Hepatocyte (in vitro differentiated cells): ENCODE results near the gene IFT88. TPM values are rescaled to one million over a fixed set of nuclear protein-coding genes. Genes with fewer than 3 reads are reported as not detected.

Experiments
- DNase-seq: peaks from one replicate; pipeline ENCODE4 v3.0.0-alpha.2; 2016; ENCODE audit warnings: low spot score
- H2AFZ ChIP-seq: fragments of 200-600 bp; sonication (generic); 2 replicates; pipeline ENCODE4 v1.6.0; 2016; ENCODE audit warnings: antibody characterized with exemption, mild to moderate bottlenecking
- H3K27ac ChIP-seq: fragments of 200-600 bp; sonication (generic); 2 replicates; pipeline ENCODE4 v1.5.1; 2016; ENCODE audit warnings: mild to moderate bottlenecking
- H3K27me3 ChIP-seq: fragments of 200-600 bp; sonication (generic); 2 replicates; pipeline ENCODE4 v1.6.1; 2016
- H3K36me3 ChIP-seq: fragments of 200-600 bp; sonication (generic); replicated peaks from 2 replicates; pipeline ENCODE4 v1.5.1; 2016; ENCODE audit warnings: low read depth; ENCODE audit not compliant: insufficient read depth
- H3K4me1 ChIP-seq: fragments of 200-600 bp; sonication (generic); 2 replicates; pipeline ENCODE4 v1.5.1; 2016; ENCODE audit warnings: mild to moderate bottlenecking, moderate library complexity; ENCODE audit not compliant: insufficient read depth
- H3K4me2 ChIP-seq: fragments of 200-600 bp; sonication (generic); 2 replicates; pipeline ENCODE4 v1.6.0; 2016
- H3K4me3 ChIP-seq: fragments of 200-600 bp; sonication (generic); 2 replicates; pipeline ENCODE4 v1.5.1; 2016; ENCODE audit warnings: mild to moderate bottlenecking
- H3K79me2 ChIP-seq: fragments of 200-600 bp; sonication (generic); 2 replicates; pipeline ENCODE4 v1.6.0; 2017; ENCODE audit warnings: mild to moderate bottlenecking
- H3K9me2 ChIP-seq: fragments of 200-600 bp; sonication (generic); replicated peaks from 2 replicates; pipeline ENCODE4 v1.6.0; 2017; ENCODE audit warnings: mild to moderate bottlenecking; ENCODE audit not compliant: insufficient read depth
- H3K9me3 ChIP-seq: fragments of 200-600 bp; sonication (generic); 2 replicates; pipeline ENCODE4 v1.5.1; 2016; ENCODE audit warnings: low read depth, mild to moderate bottlenecking
- H4K20me1 ChIP-seq: fragments of 200-600 bp; sonication (generic); 2 replicates; pipeline ENCODE4 v1.6.0; 2016; ENCODE audit warnings: mild to moderate bottlenecking; ENCODE audit not compliant: insufficient read depth, poor library complexity, severe bottlenecking
- EZH2 ChIP-seq: fragments of 200-600 bp; sonication (generic); IDR thresholded peaks from 2 replicates; pipeline ENCODE4 v1.6.1; 2016; ENCODE audit warnings: antibody characterized with exemption, mild to moderate bottlenecking, borderline replicate concordance
- EZH2phosphoT487 ChIP-seq: fragments of 200-600 bp; sonication (generic); IDR thresholded peaks from one replicate; pipeline ENCODE4 v1.6.1; 2018; ENCODE audit warnings: antibody characterized with exemption, mild to moderate bottlenecking, low read depth, moderate library complexity; ENCODE audit not compliant: unreplicated experiment, severe bottlenecking
- WGBS: methylation state at CpG from one replicate; pipeline ENCODE4 v1.1.6; 2016; ENCODE audit warnings: low lambda C conversion rate; ENCODE audit errors: missing lambda C conversion rate; 5-methylcytosine and 5-hydroxymethylcytosine counted together
- polyA plus RNA-seq: library from polyadenylated mRNA; unstranded; fragments of >200 nt; fragmentation: Nextera tagmentation; extraction: Ambion mirVana; gene quantifications from 2 replicates; pipeline ENCODE4 v1.2.1, GENCODE V29; 2016
- total RNA-seq: library from RNA; depleted of rRNA; stranded (reverse); fragments of >200 nt; gene quantifications from 2 replicates; pipeline ENCODE4 v1.2.3, GENCODE V29; 2014
- TF ChIP-seq, protein P1 (sequence below): fragments of 200-600 bp; sonication (generic); IDR thresholded peaks from 2 replicates; pipeline ENCODE4 v1.5.1; 2016; ENCODE audit warnings: antibody characterized with exemption, mild to moderate bottlenecking; ENCODE audit not compliant: poor library complexity

Gene IFT88
- total and polyA plus RNA-seq, 2 experiments from 2014 or later = 9.2 to 19.2 TPM

DNA sequence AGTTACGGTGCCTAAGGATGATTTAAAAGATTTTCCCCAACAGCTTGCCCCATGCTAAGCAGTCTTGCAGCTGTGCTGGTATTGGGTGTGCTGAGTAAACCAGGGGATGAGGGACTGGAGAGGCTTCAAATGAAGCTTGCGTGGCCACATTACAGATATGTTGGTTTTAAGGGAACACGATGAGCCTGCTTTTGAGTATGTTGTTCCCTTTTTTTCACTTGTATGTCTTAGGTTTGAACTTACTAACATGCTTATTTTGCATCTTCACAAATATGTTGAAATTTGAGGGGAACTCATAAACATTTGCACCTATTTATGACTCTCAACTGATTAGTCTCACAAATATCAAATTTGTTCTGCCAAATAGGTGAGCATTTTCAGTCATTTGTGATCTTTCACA, 134.5 kb downstream of the IFT88 start:
- H3K4me2 ChIP-seq = peak overlapping the region; percentile 95
- H3K9me3 ChIP-seq = no peaks in the 10 kb centered on the region
- no peaks in the 10 kb centered on the region for H3K36me3 ChIP-seq
- no peak overlapping the region for H3K27ac ChIP-seq
- no peaks in the 10 kb centered on the region for H4K20me1 ChIP-seq
- no peak for DNase-seq
- no peak overlapping the region for H3K4me3 ChIP-seq
- H3K79me2 ChIP-seq = no peaks in the 10 kb centered on the region
- H3K9me2 ChIP-seq = no peaks in the 10 kb centered on the region
- H2AFZ ChIP-seq = no peak overlapping the region
- TF ChIP-seq, protein P1, sequence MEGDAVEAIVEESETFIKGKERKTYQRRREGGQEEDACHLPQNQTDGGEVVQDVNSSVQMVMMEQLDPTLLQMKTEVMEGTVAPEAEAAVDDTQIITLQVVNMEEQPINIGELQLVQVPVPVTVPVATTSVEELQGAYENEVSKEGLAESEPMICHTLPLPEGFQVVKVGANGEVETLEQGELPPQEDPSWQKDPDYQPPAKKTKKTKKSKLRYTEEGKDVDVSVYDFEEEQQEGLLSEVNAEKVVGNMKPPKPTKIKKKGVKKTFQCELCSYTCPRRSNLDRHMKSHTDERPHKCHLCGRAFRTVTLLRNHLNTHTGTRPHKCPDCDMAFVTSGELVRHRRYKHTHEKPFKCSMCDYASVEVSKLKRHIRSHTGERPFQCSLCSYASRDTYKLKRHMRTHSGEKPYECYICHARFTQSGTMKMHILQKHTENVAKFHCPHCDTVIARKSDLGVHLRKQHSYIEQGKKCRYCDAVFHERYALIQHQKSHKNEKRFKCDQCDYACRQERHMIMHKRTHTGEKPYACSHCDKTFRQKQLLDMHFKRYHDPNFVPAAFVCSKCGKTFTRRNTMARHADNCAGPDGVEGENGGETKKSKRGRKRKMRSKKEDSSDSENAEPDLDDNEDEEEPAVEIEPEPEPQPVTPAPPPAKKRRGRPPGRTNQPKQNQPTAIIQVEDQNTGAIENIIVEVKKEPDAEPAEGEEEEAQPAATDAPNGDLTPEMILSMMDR = no peak
- no peak for TF ChIP-seq EZH2
- no peak for TF ChIP-seq EZH2phosphoT487
- 95% methylated on average over 3 of the region's 3 CpGs for WGBS
- H3K4me1 ChIP-seq = peaks cover 13% of the 10 kb centered on the region
- H3K27me3 ChIP-seq = no peaks in the 10 kb centered on the region

DNA sequence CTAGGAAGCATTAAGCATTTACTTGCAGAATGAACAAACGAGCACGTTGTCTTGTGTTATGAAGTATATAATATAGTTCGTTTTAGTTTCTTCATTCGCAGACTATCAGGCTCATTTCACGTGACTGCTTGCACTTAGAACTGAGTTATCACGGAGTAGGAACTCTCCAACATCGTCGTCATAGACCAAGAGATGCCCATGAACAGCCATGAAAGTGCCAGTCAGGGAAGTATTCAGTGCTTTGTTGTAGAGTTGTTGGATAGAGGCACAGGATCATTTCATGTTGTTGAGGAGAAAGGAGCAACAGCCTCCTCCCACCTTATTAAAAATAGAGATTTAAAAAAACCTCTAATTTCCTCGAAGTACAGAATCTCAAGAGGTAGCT, 135.6 kb downstream of the IFT88 start:
- no peaks in the 10 kb centered on the region for H4K20me1 ChIP-seq
- TF ChIP-seq EZH2 (no peak), EZH2phosphoT487 (no peak)
- H3K4me1 ChIP-seq = peaks cover 13% of the 10 kb centered on the region
- peak overlapping the region; percentile 77 for H3K27ac ChIP-seq
- H3K9me3 ChIP-seq = no peaks in the 10 kb centered on the region
- H3K27me3 ChIP-seq = no peaks in the 10 kb centered on the region
- peak overlapping the region; percentile 98 for H3K4me3 ChIP-seq
- H3K4me2 ChIP-seq = peak overlapping the region; percentile 95
- DNase-seq = peak; percentile 36
- H3K9me2 ChIP-seq = no peaks in the 10 kb centered on the region
- H3K36me3 ChIP-seq = no peaks in the 10 kb centered on the region
- H2AFZ ChIP-seq = peak overlapping the region; percentile 98
- H3K79me2 ChIP-seq = no peaks in the 10 kb centered on the region
- 49% methylated on average over 9 of the region's 9 CpGs for WGBS

DNA sequence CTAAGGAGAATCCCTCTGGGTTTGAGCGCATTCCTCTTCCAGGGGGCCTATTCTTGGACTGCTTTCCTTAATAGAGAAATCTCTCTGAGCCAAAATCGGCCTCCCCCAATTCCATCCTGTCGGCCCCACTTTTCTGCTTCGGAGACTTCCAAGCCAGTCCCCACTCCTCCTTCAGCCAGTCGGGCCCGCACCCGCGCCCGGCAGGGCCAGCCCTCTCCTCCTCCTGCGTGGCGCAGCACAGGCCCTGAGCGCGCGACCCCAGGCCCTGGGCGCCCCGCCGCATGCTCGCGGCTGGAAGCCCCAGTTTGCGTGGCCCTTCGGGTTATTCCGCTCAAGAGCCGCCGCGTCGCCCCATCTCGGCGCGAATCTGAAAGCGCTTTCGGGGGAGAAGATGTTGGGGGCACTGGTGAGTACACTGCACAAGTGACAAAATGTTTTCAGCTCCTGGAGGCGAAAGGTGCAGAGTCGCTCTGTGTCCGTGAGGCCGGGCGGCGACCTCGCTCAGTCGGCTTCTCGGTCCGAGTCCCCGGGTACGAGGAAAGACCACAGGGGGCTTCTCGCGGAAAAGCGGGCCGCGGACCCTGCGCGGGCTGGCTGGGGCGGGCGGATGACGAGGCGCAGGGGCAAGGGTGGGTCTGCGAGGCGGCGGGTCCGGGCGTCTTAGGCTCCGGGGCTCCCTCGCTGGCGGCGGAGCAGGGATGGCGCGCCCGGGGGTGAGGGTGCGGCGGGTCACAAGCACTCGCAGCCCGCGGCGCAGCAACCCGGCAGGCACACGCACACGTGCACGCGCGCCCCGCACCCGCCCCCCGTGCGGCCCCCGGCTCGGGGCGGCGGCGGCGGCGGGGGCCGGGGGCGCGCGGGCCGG, 136.2 kb downstream of the IFT88 start, which contains the start of gene IL17D:
TSS of gene IL17D (plus strand) at position 785 of the 865 bp plus-strand sequence. CDS start 303 bp downstream, outside the sequence.
- H3K36me3 ChIP-seq = no peaks in the 10 kb centered on the region
- H3K4me2 ChIP-seq = peak within 1 kb of the TSS; percentile 95
- peak within 1 kb of the TSS; percentile 98 for H3K4me3 ChIP-seq
- H3K27me3 ChIP-seq = no peaks in the 10 kb centered on the region
- H4K20me1 ChIP-seq = no peaks in the 10 kb centered on the region
- TF ChIP-seq EZH2 = no peak
- TF ChIP-seq, protein P1 = peak; percentile 5
- TF ChIP-seq EZH2phosphoT487 = no peak
- peaks cover 13% of the 10 kb centered on the region for H3K4me1 ChIP-seq
- H3K9me3 ChIP-seq = no peaks in the 10 kb centered on the region
- no peaks in the 10 kb centered on the region for H3K9me2 ChIP-seq
- peak; percentile 65 for DNase-seq
- H3K27ac ChIP-seq = peak within 1 kb of the TSS; percentile 77
- 2% methylated on average over 53 of the region's 94 CpGs for WGBS
- H3K79me2 ChIP-seq = no peaks in the 10 kb centered on the region
- H2AFZ ChIP-seq = peak within 1 kb of the TSS; percentile 98
